ENCODE results near the gene NOS3.

The NOS3 gene

GRCh38 chr7:151017953-151018420, 27.2 kb downstream of the NOS3 start (continued):
- TF ChIP-seq ELK4 (IDR thresholded peaks at IDR 0.05; ENCODE audit: borderline replicate concordance, low read depth, low read length) (no peak), ZNF174 (tag by site-specific recombination; IDR thresholded peaks at IDR 0.05) (no peak), ZSCAN4 (tag by site-specific recombination; IDR thresholded peaks at IDR 0.05) (no peak), ZBTB21 (tag by site-specific recombination; IDR thresholded peaks at IDR 0.05) (no peak), REST (tag by site-specific recombination; IDR thresholded peaks at IDR 0.05) (no peak), ZNF600 (tag by site-specific recombination; IDR thresholded peaks at IDR 0.05) (peak; percentile 65), ZNF404 (tag by site-specific recombination; IDR thresholded peaks at IDR 0.05) (no peak), PRDM1 (tag by site-specific recombination; IDR thresholded peaks at IDR 0.05) (no peak), TSHZ1 (tag by site-specific recombination; IDR thresholded peaks at IDR 0.05; ENCODE audit: borderline replicate concordance) (no peak), TCF7L2 (IDR thresholded peaks at IDR 0.05; ENCODE audit: borderline replicate concordance, low read depth, low read length) (no peak), GLIS1 (tag by site-specific recombination; IDR thresholded peaks at IDR 0.05) (peak; percentile 55), ZFP3 (tag by site-specific recombination; IDR thresholded peaks at IDR 0.05; ENCODE audit: low read depth) (no peak), ZSCAN5A (tag by site-specific recombination; IDR thresholded peaks at IDR 0.05) (no peak), ZBTB8A (tag by site-specific recombination; IDR thresholded peaks at IDR 0.05) (no peak), ZNF558 (tag by site-specific recombination; IDR thresholded peaks at IDR 0.05) (no peak), KLF9 (tag by site-specific recombination; IDR thresholded peaks at IDR 0.05; ENCODE audit: low read depth) (peak; percentile 59), ZXDB (tag by site-specific recombination; IDR thresholded peaks at IDR 0.05) (no peak), EGR2 (tag by site-specific recombination; IDR thresholded peaks at IDR 0.05; ENCODE audit: low read depth) (peak; percentile 37), ZNF843 (tag by site-specific recombination; IDR thresholded peaks at IDR 0.05) (no peak), SP3 (tag by site-specific recombination; IDR thresholded peaks at IDR 0.05) (no peak), MZF1 (tag by site-specific recombination; IDR thresholded peaks at IDR 0.05; ENCODE audit: borderline replicate concordance) (no peak), ZNF548 (tag by site-specific recombination; IDR thresholded peaks at IDR 0.05) (no peak), ZNF571 (tag by site-specific recombination; IDR thresholded peaks at IDR 0.05) (no peak), BCL6B (tag by site-specific recombination; IDR thresholded peaks at IDR 0.05) (no peak), BCL11A (tag by site-specific recombination; IDR thresholded peaks at IDR 0.05; ENCODE audit: low read depth) (no peak), ZBTB44 (tag by site-specific recombination; IDR thresholded peaks at IDR 0.05) (no peak)

Data from HEK293 (cell line).